Ectodermal cell (in vitro differentiated cells): ENCODE results near the gene ST7L.

Source experiments
- H3K27ac ChIP-seq: 2 replicates; pipeline ENCODE4 v1.7.0; 2013; ENCODE audit warnings: mild to moderate bottlenecking, low read depth, low read length; ENCODE audit not compliant: insufficient read depth, poor library complexity, severe bottlenecking
- H3K27me3 ChIP-seq: 2 replicates; pipeline ENCODE4 v1.7.0; 2013; ENCODE audit warnings: mild to moderate bottlenecking, low read length; ENCODE audit not compliant: insufficient read depth, control insufficient read depth, poor library complexity, severe bottlenecking
- H3K36me3 ChIP-seq: one replicate; pipeline ENCODE4 v1.7.0; 2013; ENCODE audit warnings: low read length; ENCODE audit not compliant: control insufficient read depth, insufficient read depth
- H3K4me1 ChIP-seq: one replicate; pipeline ENCODE4 v1.7.0; 2013; ENCODE audit warnings: low read length; ENCODE audit not compliant: control insufficient read depth, insufficient read depth
- H3K4me3 ChIP-seq: 2 replicates; pipeline ENCODE4 v1.7.0; 2013; ENCODE audit warnings: low read depth, low read length, control low read depth; ENCODE audit not compliant: insufficient read depth
- H3K9me3 ChIP-seq: 2 replicates; pipeline ENCODE4 v1.7.0; 2013; ENCODE audit warnings: mild to moderate bottlenecking, low read length, moderate library complexity; ENCODE audit not compliant: control insufficient read depth
- WGBS, 2 experiments: methylation state at CpG; one replicate each; pipeline ENCODE4 v1.1.7; 2013; ENCODE audit warnings: missing lambda C conversion rate in 2 of 2; 5-methylcytosine and 5-hydroxymethylcytosine counted together

Gene ST7L

DNA sequence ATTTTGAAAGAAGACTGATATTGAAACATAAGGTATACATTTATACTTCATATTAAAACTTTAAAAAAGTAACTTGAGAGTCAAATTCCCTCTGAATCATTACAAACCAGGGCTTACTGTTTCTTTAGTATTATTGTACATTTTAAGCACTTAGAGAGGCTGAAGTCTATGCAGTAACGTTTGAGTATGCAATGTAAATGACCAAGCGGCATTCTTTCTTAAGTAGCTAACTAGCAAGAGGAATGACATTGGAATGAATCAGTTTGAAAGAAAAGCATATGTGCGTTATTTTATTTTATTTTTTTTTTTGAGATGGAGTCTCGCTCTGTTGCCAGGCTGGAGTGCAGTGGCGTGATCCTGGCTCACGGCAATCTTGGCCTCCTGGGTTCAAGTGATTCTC lies 85.9 kb downstream of the ST7L start:
- H3K9me3 ChIP-seq: no peaks in the 10 kb centered on the region
- no peaks in the 10 kb centered on the region for H3K27me3 ChIP-seq
- H3K4me3 ChIP-seq: no peak overlapping the region
- no peak overlapping the region for H3K27ac ChIP-seq
- WGBS, 2 experiments: 93% methylated on average over 6 of the region's 6 CpGs
- H3K36me3 ChIP-seq: no peaks in the 10 kb centered on the region
- H3K4me1 ChIP-seq: peaks cover 5% of the 10 kb centered on the region

DNA sequence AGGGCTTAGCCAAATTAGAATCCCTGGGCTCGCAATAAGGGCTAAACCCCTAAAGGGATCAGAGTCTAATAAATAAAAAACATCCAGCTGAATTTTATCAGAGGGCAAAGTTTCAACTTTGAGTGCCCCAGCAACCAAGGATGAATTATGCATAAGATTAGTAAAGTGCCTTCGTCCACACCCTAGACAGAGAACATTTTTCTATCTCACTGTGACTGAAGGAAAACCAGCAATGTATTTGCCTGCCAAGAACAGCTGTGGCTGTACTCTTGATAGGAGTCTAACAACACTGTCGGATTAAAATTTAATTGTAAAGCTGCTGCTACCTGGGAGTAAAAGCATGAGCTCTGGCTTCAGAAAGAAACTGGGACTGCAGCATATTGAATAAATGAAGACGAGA lies 86.9 kb downstream of the ST7L start:
- no peaks in the 10 kb centered on the region for H3K9me3 ChIP-seq
- no peaks in the 10 kb centered on the region for H3K36me3 ChIP-seq
- no peak overlapping the region for H3K4me3 ChIP-seq
- H3K27me3 ChIP-seq: no peaks in the 10 kb centered on the region
- H3K4me1 ChIP-seq: peaks cover 13% of the 10 kb centered on the region
- 92 to 95% methylated on average over 4 of the region's 4 CpGs for WGBS, 2 experiments
- H3K27ac ChIP-seq: no peak overlapping the region

DNA sequence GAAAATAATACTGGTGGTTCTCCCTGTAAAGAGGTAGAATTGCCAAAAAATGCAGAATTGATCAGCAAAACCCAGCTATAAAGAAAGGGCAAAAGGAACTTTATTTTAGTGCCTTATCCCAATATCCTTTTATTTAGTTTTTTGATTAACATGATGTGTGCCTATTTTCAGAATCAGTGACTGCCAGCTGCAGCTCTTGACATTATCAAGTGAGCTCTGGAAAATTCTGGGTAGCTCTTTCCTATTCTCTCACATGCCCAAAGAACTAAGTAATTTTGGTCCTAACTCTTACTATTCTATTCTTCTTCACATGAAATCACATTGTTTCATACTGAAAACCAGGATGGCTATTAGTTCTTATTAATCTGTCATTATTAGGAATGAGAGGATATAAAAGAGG lies 88.1 kb downstream of the ST7L start:
- Histone ChIP-seq H3K4me3 (no peak overlapping the region), H3K27me3 (no peaks in the 10 kb centered on the region), H3K27ac (no peak overlapping the region), H3K4me1 (peaks cover 14% of the 10 kb centered on the region), H3K9me3 (no peaks in the 10 kb centered on the region), H3K36me3 (no peaks in the 10 kb centered on the region)

DNA sequence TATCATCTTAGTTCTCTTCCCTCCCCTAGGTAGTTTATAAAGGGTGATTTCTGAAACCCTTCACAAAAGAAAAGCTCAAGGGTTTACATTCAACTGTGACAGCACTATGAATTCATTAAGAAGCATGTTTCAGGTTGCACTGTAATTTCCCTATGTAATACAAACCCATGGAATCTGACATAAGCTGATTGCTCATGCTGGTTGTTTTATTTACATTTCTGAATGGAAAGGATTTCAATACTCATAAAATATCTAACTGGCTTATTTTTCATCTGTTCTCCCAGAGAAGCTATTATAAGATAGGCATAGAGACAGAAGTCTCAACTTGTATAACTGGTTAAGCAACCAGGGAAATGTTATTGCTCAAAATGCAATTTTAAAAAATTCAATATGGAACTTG lies 89.6 kb downstream of the ST7L start:
- no peaks in the 10 kb centered on the region for H3K36me3 ChIP-seq
- peaks cover 26% of the 10 kb centered on the region for H3K4me1 ChIP-seq
- H3K4me3 ChIP-seq: no peak overlapping the region
- H3K27me3 ChIP-seq: no peaks in the 10 kb centered on the region
- H3K27ac ChIP-seq: no peak overlapping the region
- no peaks in the 10 kb centered on the region for H3K9me3 ChIP-seq

DNA sequence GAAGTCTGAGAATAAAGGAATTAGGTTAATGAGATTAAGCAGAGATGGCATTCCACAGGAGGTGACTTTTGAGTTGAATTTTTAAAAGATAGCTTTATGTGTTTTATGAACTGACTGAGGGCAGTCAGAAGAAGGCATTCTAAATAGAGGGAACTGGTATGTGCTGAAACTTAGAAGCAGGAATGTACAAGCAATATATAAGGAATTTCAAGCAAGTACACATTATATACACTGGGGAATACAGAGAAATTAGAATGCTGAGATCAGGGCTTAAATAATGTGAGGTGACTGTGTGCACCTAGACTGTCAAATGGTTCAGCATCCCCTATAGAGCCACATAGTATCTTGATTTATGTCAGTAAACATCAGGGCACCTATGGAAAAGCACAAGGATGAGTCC lies 90.9 kb downstream of the ST7L start:
- Histone ChIP-seq H3K4me3 (no peak overlapping the region), H3K27ac (no peak overlapping the region), H3K9me3 (no peaks in the 10 kb centered on the region), H3K4me1 (peaks cover 32% of the 10 kb centered on the region), H3K27me3 (no peaks in the 10 kb centered on the region), H3K36me3 (no peaks in the 10 kb centered on the region)

DNA sequence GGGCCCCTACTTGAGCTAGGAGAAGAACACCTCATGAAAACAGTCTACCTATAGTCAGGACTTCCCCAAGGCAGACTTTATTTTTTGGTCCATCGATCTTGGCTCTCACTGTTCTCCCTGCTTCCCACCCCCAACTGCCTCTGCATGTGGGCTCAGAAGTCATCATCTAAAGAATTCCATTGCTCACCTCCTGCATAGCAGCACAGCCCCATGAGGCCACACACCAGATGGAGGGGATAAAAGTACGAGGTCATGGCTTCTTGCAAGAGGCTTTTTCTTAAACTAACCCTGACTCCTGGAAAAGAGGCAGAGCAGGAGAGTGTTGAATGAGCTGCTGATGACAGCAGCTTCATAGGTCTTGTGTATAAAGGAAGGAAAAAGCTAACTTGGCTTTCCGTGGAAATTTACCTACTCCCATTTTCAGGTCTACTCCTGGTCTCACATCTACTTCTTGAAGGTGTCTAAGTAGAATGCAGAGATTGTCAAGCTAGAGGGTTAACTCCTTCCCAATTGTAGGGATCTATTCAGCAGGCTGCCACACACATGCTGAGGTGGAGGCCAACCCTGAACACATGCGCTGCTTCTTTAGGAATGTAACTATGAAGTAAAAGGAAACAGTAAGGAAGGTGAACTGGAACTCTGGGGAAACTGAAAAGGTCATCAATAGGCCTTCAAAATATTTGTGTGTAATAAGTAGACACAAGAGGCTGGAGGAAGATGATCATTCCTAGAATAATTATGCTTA lies 91.5 kb downstream of the ST7L start:
- WGBS, 2 experiments: 46 to 62% methylated on average over 3 to 4 of the region's 4 CpGs
- H3K4me1 ChIP-seq: peaks cover 32% of the 10 kb centered on the region
- no peak overlapping the region for H3K4me3 ChIP-seq
- H3K27me3 ChIP-seq: no peaks in the 10 kb centered on the region
- H3K27ac ChIP-seq: no peak overlapping the region
- H3K9me3 ChIP-seq: no peaks in the 10 kb centered on the region
- H3K36me3 ChIP-seq: no peaks in the 10 kb centered on the region

DNA sequence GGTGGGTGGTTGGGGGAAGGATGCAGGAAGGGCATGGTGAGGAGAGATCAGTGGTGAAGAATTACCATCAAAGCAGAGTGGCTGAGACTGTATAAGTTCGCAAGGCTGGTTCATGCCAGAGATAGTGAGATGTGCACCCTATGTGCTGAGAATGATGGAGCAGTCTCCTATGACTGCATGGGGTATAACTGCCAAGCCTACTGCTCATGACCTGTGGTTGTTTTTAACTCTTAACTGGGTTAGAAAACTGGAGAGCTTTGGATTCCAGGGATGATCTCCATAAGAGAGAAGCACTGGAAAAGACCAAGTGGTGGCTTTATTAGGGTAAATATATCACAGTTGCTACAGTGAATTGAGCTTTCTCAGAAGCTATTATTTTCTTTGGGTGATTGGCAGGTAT lies 94.0 kb downstream of the ST7L start:
- H3K4me3 ChIP-seq: no peak overlapping the region
- H3K27ac ChIP-seq: no peak overlapping the region
- no peaks in the 10 kb centered on the region for H3K27me3 ChIP-seq
- peaks cover 32% of the 10 kb centered on the region for H3K4me1 ChIP-seq
- WGBS, 2 experiments: 93 to 97% methylated on average over 1 of the region's 1 CpG
- no peaks in the 10 kb centered on the region for H3K9me3 ChIP-seq
- H3K36me3 ChIP-seq: no peaks in the 10 kb centered on the region

DNA sequence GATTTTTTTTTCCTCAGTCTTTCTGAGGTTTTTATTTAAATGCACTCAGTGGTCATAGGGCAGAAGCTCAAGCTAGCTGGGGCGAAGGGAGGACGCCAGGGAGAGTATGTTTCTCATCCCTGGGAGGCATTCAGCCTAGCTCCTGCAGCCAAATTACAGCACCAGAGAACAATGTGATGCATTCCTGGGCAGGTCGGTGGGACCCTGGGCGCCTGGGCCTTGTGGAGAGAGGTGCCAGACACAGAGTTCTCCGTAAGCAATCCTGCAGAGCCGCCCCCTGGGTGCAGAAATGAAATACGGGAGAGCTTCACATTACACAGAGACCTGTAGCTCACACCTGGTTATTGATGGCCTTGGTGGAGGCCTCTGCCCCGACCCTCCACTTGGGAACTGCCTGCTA lies 94.7 kb downstream of the ST7L start:
- Histone ChIP-seq H3K4me3 (no peak overlapping the region), H3K36me3 (no peaks in the 10 kb centered on the region), H3K27ac (no peak overlapping the region)

DNA sequence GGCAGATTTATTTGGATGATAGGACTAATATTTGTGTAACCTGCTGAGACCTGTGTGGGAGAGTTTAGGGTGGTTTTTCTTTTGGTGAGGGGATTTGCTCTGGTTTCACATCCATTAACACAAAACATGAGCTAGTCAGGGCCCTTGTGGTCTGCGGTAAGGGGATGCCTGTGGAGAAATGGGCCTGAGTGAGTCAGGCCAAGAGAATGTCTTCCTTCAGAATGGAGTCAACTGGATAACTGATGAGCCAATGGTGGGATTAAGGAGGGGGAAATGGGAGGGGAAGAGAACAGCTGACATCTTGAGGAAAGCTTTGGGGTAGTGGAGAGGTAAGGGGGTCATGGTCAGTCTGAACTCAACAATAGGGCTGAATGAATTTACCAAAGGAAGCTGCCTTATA lies 96.3 kb downstream of the ST7L start:
- H3K4me1 ChIP-seq: peaks cover 24% of the 10 kb centered on the region
- H3K4me3 ChIP-seq: no peak overlapping the region
- 69 to 77% methylated on average over 1 of the region's 1 CpG for WGBS, 2 experiments
- no peaks in the 10 kb centered on the region for H3K36me3 ChIP-seq
- H3K27me3 ChIP-seq: no peaks in the 10 kb centered on the region
- no peak overlapping the region for H3K27ac ChIP-seq
- no peaks in the 10 kb centered on the region for H3K9me3 ChIP-seq

More for the DNA sequence above, 94.7 kb downstream of the ST7L start:
- H3K27me3 ChIP-seq: no peaks in the 10 kb centered on the region
- WGBS, 2 experiments: 20 to 27% methylated on average over 8 of the region's 8 CpGs
- H3K4me1 ChIP-seq: peaks cover 32% of the 10 kb centered on the region
- no peaks in the 10 kb centered on the region for H3K9me3 ChIP-seq

DNA sequence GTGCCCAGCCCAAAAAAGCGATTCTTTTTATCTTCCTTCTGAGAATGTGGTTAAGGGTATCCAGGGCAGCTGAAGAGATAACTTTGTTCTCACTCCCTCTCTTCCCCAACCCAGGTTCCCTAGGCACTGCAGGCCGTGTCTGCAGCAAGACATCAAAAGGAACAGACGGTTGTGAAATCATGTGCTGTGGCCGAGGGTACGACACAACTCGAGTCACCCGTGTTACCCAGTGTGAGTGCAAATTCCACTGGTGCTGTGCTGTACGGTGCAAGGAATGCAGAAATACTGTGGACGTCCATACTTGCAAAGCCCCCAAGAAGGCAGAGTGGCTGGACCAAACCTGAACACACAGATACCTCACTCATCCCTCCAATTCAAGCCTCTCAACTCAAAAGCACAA lies 98.8 kb downstream of the ST7L start:
- Histone ChIP-seq H3K4me3 (no peak overlapping the region), H3K9me3 (no peaks in the 10 kb centered on the region), H3K27me3 (peaks cover 4% of the 10 kb centered on the region), H3K4me1 (peaks cover 28% of the 10 kb centered on the region), H3K36me3 (peaks cover 3% of the 10 kb centered on the region), H3K27ac (no peak overlapping the region)
- WGBS, 2 experiments: 93 to 94% methylated on average over 9 of the region's 9 CpGs

DNA sequence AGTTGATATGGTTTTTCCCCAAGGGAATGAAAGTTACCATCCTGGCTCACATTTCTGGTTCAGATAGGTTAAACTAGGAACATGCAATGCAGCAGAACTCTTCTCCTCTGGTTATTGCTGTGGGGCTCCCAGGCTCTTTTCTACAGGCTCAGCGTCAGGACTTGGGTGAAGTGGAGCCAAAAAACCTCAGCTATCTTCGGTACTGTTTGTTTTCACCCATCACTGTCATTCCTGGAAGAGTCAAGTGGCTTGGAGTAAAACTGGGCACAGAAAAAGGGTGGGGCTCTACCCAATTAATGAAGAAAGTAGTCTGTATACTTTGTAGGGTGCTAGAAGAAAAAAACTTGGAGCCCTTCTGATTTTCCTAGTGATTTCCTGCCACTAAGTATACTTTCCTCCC lies 100.8 kb downstream of the ST7L start:
- WGBS, 2 experiments: 85 to 90% methylated on average over 2 of the region's 2 CpGs

More for the DNA sequence above, 100.8 kb downstream of the ST7L start:
- Histone ChIP-seq H3K9me3 (no peaks in the 10 kb centered on the region), H3K4me1 (peaks cover 30% of the 10 kb centered on the region), H3K27me3 (peaks cover 11% of the 10 kb centered on the region), H3K27ac (no peak overlapping the region), H3K36me3 (peaks cover 3% of the 10 kb centered on the region), H3K4me3 (no peak overlapping the region)
